HAP-1 (cell line): ENCODE results near the gene CAB39L.

Experiments
- DNase-seq, 2 experiments: peaks; one replicate each; pipeline ENCODE4 v3.0.0-alpha.2; 2016 to 2020; ENCODE audit warnings: low spot score in 2 of 2
- H3K27me3 ChIP-seq: fragments of 250-450 bp; sonication (Bioruptor Pico); 2 replicates; pipeline ENCODE4 v1.5.1; 2020; ENCODE audit warnings: low read depth, mild to moderate bottlenecking, moderate library complexity
- H3K36me3 ChIP-seq: fragments of 250-450 bp; sonication (Bioruptor Pico); replicated peaks from 2 replicates; pipeline ENCODE4 v1.5.1; 2020; ENCODE audit warnings: mild to moderate bottlenecking
- H3K4me1 ChIP-seq: fragments of 250-450 bp; sonication (Bioruptor Pico); 2 replicates; pipeline ENCODE4 v1.5.1; 2020; ENCODE audit warnings: mild to moderate bottlenecking
- H3K4me3 ChIP-seq: fragments of 250-450 bp; sonication (Bioruptor Pico); 2 replicates; pipeline ENCODE4 v1.5.1; 2020; ENCODE audit warnings: mild to moderate bottlenecking, moderate library complexity
- H3K9me3 ChIP-seq: fragments of 250-450 bp; sonication (Bioruptor Pico); 2 replicates; pipeline ENCODE4 v1.5.1; 2020; ENCODE audit warnings: mild to moderate bottlenecking, moderate library complexity
- in situ Hi-C: fragments of 300-500 bp; cut with MboI; formaldehyde crosslinking; loops from 3 replicates; pipeline ENCODE4 v1.14.3; 2020; ENCODE audit warnings: low sequenced_read_pairs, inconsistent platforms, mixed read lengths

The CAB39L gene

GRCh38 chr13:49315756-49316482, 127.9 kb downstream of the CAB39L start:
- H3K36me3 ChIP-seq = no peaks in the 10 kb centered on the region
- H3K9me3 ChIP-seq = peaks cover 2% of the 10 kb centered on the region; the same call in 1 of the 2 replicates
- no peaks in the 10 kb centered on the region for H3K27me3 ChIP-seq
- H3K4me3 ChIP-seq = no peak overlapping the region
- in situ Hi-C loops = loop anchor here (25.0 kb wide), 1 partner anchor 521 kb away; no protein-coding TSS in a partner anchor
- no peak for DNase-seq
- H3K4me1 ChIP-seq = no peaks in the 10 kb centered on the region

DNA sequence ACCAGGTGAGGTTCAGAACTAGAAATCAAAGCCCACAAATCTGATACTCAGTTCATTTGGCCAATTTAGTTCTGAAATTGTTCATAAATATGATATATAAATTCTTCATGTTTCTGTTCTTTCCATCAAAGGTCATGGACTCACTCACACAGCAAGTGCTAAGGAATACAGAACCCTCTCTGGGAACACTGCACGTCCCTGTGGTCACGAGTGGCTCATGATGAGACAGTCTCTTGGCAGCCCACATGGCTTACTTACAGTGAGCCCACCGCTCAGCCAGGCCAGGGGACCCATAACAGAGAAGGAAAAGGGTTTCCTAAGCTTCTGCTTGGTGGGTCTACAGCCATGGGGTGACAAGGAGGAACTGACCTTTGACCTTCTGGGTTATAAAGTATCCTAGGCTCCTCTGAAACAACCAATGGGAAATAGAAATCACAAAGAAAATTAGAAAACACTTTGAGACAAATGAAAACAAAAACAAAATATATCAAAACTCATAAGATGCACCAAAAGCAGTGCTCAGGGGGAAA, 128.8 kb downstream of the CAB39L start:
- no peak for DNase-seq
- H3K9me3 ChIP-seq = peaks cover 2% of the 10 kb centered on the region; the same call in 1 of the 2 replicates
- no peaks in the 10 kb centered on the region for H3K36me3 ChIP-seq
- no peaks in the 10 kb centered on the region for H3K4me1 ChIP-seq
- no peak overlapping the region for H3K4me3 ChIP-seq
- H3K27me3 ChIP-seq = no peaks in the 10 kb centered on the region
- in situ Hi-C loops = loop anchor here (25.0 kb wide), 1 partner anchor 522 kb away; no protein-coding TSS in a partner anchor

- in situ Hi-C loops = loop anchor here (25.0 kb wide), 1 partner anchor 523 kb away; no protein-coding TSS in a partner anchor
- no peak for DNase-seq
- no peak overlapping the region for H3K4me3 ChIP-seq
These were observed 129.5 kb downstream of the CAB39L start for GRCh38 chr13:49314344-49314882.

DNA sequence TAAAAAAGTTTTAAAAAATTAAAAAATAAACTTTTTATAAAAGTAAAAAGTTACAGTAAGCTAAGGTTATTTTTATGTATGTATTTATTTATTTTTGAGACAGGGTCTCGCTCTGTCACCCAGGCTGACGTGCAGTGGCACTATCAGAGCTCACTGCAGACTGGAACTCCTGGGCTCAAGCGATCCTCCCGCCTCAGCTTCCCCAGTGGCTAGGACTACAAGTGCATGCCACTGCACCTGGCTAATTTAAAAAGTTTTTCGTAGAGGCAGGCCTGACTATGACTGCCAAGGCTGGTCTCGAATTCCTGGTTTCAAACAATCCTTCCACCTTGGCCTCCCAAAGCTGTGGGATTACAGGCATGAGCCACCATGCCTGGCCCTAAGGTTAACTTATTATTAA, 132.0 kb downstream of the CAB39L start:
- DNase-seq = no peak
- in situ Hi-C loops = loop anchor here (25.0 kb wide), 1 partner anchor 525 kb away; no protein-coding TSS in a partner anchor
- Histone ChIP-seq H3K4me1 (no peaks in the 10 kb centered on the region), H3K27me3 (no peaks in the 10 kb centered on the region), H3K9me3 (peaks cover under 1% of the 10 kb centered on the region; the same call in 1 of the 2 replicates), H3K36me3 (no peaks in the 10 kb centered on the region), H3K4me3 (no peak overlapping the region)

More at GRCh38 chr13:49314344-49314882, 129.5 kb downstream of the CAB39L start:
- no peaks in the 10 kb centered on the region for H3K27me3 ChIP-seq
- H3K9me3 ChIP-seq = peaks cover 2% of the 10 kb centered on the region; the same call in 1 of the 2 replicates
- no peaks in the 10 kb centered on the region for H3K36me3 ChIP-seq
- no peaks in the 10 kb centered on the region for H3K4me1 ChIP-seq

DNA sequence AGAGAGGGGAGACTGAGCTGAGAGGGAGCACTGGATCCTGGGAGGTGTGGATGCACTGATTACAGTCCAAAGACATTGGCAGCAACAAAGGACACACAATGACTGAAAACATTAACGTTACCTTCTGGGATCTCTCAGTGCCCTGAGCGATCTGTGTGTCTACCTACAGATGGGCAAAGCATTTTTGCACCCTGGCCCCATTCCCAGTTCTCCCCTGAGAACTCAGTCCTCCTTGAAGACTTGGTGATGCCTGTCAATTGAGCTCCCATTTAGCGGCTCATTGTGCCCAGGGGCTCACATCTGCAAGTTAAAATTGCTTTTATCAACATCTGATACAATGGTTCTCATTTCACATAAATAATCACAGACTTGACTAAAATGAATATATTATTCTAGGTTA, 133.6 kb downstream of the CAB39L start:
- Histone ChIP-seq H3K9me3 (no peaks in the 10 kb centered on the region), H3K4me3 (no peak overlapping the region), H3K36me3 (no peaks in the 10 kb centered on the region), H3K4me1 (no peaks in the 10 kb centered on the region), H3K27me3 (no peaks in the 10 kb centered on the region)
- DNase-seq = no peak
- in situ Hi-C loops = loop anchor here (25.0 kb wide), 1 partner anchor 527 kb away; no protein-coding TSS in a partner anchor

- Histone ChIP-seq H3K4me3 (no peak overlapping the region), H3K27me3 (no peaks in the 10 kb centered on the region), H3K9me3 (no peaks in the 10 kb centered on the region), H3K4me1 (no peaks in the 10 kb centered on the region), H3K36me3 (no peaks in the 10 kb centered on the region)
- DNase-seq = no peak
- in situ Hi-C loops = loop anchor here (25.0 kb wide), 1 partner anchor 528 kb away; no protein-coding TSS in a partner anchor
These were observed 134.9 kb downstream of the CAB39L start for GRCh38 chr13:49308921-49309408.

- Histone ChIP-seq H3K4me1 (no peaks in the 10 kb centered on the region), H3K27me3 (no peaks in the 10 kb centered on the region), H3K4me3 (no peak overlapping the region), H3K36me3 (no peaks in the 10 kb centered on the region), H3K9me3 (no peaks in the 10 kb centered on the region)
- no peak for DNase-seq
- in situ Hi-C loops = loop anchor here (25.0 kb wide), 1 partner anchor 529 kb away; no protein-coding TSS in a partner anchor
These were observed 135.6 kb downstream of the CAB39L start for GRCh38 chr13:49308097-49308875.

DNA sequence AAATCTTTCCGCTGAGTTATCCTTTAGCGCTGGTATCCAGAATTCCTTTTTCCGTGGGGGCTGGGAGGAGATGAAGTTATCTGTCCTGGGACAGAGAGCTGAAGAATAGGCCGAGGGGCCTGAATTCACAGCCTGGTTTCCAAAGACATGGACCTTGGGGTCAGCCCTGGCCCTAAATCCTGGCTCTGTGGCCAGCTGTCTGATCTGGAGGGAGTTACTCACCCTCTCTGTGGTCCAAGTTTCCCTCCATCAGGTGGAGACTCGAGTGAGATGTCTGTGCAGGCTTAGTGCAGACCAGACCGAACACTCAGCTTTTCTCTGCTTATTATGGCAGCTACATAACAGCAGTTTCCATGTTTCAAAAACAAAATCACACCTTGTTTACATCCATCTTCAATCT, 136.5 kb downstream of the CAB39L start:
- no peaks in the 10 kb centered on the region for H3K27me3 ChIP-seq
- H3K4me3 ChIP-seq = no peak overlapping the region
- in situ Hi-C loops = loop anchor here (25.0 kb wide), 1 partner anchor 530 kb away; no protein-coding TSS in a partner anchor
- H3K36me3 ChIP-seq = no peaks in the 10 kb centered on the region
- H3K4me1 ChIP-seq = no peaks in the 10 kb centered on the region
- no peaks in the 10 kb centered on the region for H3K9me3 ChIP-seq
- no peak for DNase-seq

GRCh38 chr13:49305792-49306425, 138.0 kb downstream of the CAB39L start:
- no peak overlapping the region for H3K4me3 ChIP-seq
- H3K36me3 ChIP-seq = no peaks in the 10 kb centered on the region
- H3K9me3 ChIP-seq = no peaks in the 10 kb centered on the region
- no peaks in the 10 kb centered on the region for H3K4me1 ChIP-seq
- DNase-seq = no peak
- no peaks in the 10 kb centered on the region for H3K27me3 ChIP-seq
- in situ Hi-C loops = loop anchor here (25.0 kb wide), 1 partner anchor 531 kb away; no protein-coding TSS in a partner anchor

DNA sequence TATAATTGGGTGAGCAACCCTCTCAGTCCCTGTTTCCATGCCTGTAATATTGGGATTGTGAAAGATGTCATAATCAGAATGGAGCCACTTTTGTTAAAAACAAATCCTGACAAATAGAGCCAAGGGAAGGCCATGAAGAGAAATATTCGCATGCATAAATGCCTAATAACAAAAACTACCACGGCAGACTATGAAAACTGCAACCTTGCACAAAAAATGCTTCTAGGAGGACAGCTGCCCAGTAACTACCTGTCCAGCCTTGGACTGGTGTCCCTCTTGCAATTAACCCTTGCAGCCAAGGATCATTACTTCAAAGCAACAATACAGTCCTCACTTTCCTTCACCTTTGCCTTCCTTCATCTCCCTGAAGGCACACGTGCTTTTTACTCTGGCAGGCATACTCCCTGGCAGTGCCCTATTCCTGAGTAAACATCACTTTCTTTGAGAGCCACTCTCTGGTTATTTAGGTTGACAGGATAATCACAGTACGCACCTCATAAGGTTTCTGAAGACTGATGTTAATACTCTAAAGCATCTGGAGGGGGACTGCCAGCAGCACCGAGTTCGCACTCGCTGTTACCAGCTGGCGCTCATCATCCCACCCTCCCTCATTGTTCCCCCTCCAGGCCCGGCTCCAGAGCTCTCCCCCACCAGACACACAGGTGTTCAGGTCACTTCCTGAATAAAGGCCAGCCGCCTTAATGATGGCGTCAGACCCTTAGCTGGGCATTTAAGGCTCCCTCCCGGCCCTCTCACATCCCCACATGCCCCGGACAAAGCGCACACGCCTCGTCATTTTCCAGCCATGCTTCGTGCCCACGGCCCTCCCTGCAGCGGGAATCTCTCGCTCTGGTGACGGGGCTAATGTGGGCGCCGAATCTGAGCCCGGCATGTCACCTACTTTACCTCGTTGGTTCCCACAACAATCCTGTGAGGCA, 138.8 kb downstream of the CAB39L start:
- Histone ChIP-seq H3K9me3 (no peaks in the 10 kb centered on the region), H3K4me1 (no peaks in the 10 kb centered on the region), H3K4me3 (no peak overlapping the region), H3K27me3 (no peaks in the 10 kb centered on the region), H3K36me3 (no peaks in the 10 kb centered on the region)
- DNase-seq = no peak
- in situ Hi-C loops = loop anchor here (5.0 to 25.0 kb wide), 2 partner anchors 302 to 532 kb away; no protein-coding TSS in a partner anchor

GRCh38 chr13:49304356-49304755, 139.5 kb downstream of the CAB39L start:
- H3K4me3 ChIP-seq = no peak overlapping the region
- in situ Hi-C loops = loop anchor here (5.0 to 25.0 kb wide), 2 partner anchors 303 to 533 kb away; no protein-coding TSS in a partner anchor
- no peaks in the 10 kb centered on the region for H3K4me1 ChIP-seq
- H3K9me3 ChIP-seq = no peaks in the 10 kb centered on the region
- no peaks in the 10 kb centered on the region for H3K27me3 ChIP-seq
- no peak for DNase-seq
- no peaks in the 10 kb centered on the region for H3K36me3 ChIP-seq
